Stimulated activated naive B cell treated with anti-CD40 and anti-IgM and Interleukin-4, amounts not matched to agents 10 μg/mL and 1 μg/mL and 100 μg/mL, for 72 hours (primary cell): Measurements from ENCODE around the gene GPR155.
A peak's percentile ranks its signal among the peaks of the same experiment; 100 is the strongest.
"Not testable (repeated sequence)": the region's sequence is repeated elsewhere in the genome, so short reads cannot be mapped to it uniquely, and the experiment has no call there.

Experiments used
- ATAC-seq, 2 donors: fragments of 150-1000 bp; cut with Tn5 transposase; replicated peaks; 2 replicates each; pipeline ENCODE4 v1.10.0; 2021; ENCODE audit warnings: moderate library complexity in 1 of 2
- DNase-seq: peaks from one replicate; pipeline ENCODE4 v3.0.0; 2021
- H3K27ac Mint-ChIP-seq: one replicate; pipeline ENCODE4 v1.8.0; 2022; ENCODE audit warnings: mild to moderate bottlenecking, mixed read lengths
- H3K27me3 Mint-ChIP-seq, 2 donors: one replicate each; pipeline ENCODE4 v1.8.0; 2022; ENCODE audit warnings: mixed read lengths in 2 of 2
- H3K36me3 Mint-ChIP-seq, 2 donors: one replicate each; pipeline ENCODE4 v1.8.0; 2022; ENCODE audit warnings: mixed read lengths in 2 of 2, mild to moderate bottlenecking in 1 of 2
- H3K4me1 Mint-ChIP-seq, 2 donors: one replicate each; pipeline ENCODE4 v1.8.0; 2022; ENCODE audit warnings: mixed read lengths in 2 of 2, mild to moderate bottlenecking in 1 of 2
- H3K4me3 Mint-ChIP-seq, 2 donors: one replicate each; pipeline ENCODE4 v1.8.0; 2022; ENCODE audit warnings: mild to moderate bottlenecking in 2 of 2, mixed read lengths in 2 of 2, moderate library complexity in 1 of 2
- H3K9me3 Mint-ChIP-seq, 2 donors: one replicate each; pipeline ENCODE4 v1.8.0; 2022; ENCODE audit warnings: mixed read lengths in 2 of 2, mild to moderate bottlenecking in 1 of 2

The GPR155 gene

GRCh38 chr2:174392706-174393105, 94.1 kb downstream of the GPR155 start:
- Mint-ChIP-seq H3K27ac (no peak overlapping the region), H3K36me3 (peaks cover 26 to 34% of the 10 kb centered on the region in 2 donors), H3K9me3 (peaks cover 6 to 8% of the 10 kb centered on the region in 2 donors), H3K27me3 (no peaks in the 10 kb centered on the region), H3K4me1 (peaks cover 15 to 50% of the 10 kb centered on the region in 2 donors), H3K4me3 (no peak overlapping the region)
- DNase-seq (no peak), ATAC-seq (no peak)

DNA sequence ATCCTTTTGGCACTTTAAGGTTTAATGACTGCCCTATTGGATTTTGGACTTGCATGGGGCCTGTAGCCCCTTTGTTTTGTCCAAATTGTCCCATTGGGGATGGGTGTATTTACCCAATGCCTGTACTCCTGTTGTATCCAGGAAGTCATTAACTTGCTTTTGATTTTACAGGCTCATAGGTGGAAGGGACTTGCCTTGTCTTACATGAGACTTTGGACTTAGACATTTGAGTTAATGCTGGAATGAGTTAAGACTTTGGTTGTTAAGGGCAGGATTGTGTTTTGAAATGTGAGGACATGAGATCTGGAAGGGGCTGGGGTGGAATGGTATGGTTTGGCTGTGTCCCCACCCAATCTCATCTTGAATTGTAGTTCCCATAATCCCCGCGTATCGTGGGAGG, 96.5 kb downstream of the GPR155 start:
- not testable (repeated sequence) for DNase-seq, H3K27ac Mint-ChIP-seq, H3K4me3 Mint-ChIP-seq, ATAC-seq, H3K27me3 Mint-ChIP-seq, H3K9me3 Mint-ChIP-seq
- H3K4me1 Mint-ChIP-seq: peaks cover 16 to 38% of the 10 kb centered on the region in 2 donors
- peaks cover 28 to 50% of the 10 kb centered on the region in 2 donors for H3K36me3 Mint-ChIP-seq

DNA sequence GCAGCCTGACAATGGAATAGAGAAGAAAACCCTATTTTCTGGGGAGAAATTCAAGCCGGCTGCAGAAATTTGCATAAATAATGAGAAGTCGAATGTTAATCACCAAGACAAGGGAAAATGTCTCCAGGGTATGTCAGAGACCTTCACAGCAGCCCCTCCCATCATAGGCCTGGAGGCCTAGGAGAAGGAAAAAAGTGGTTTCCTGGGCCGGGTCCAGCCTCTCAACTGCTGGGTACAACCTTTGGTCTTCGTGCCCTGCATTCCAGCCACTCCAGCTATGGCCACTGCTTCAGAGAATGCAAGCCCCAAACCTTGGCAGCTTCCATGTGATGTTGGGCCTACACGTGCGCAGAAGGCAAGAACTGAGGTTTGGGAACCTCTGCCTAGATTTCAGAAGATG, 97.3 kb downstream of the GPR155 start:
- H3K9me3 Mint-ChIP-seq: peaks cover 6 to 8% of the 10 kb centered on the region in 2 donors

GRCh38 chr2:174388706-174389105, 98.1 kb downstream of the GPR155 start:
- peak overlapping the region; percentile 51 for H3K27ac Mint-ChIP-seq
- peaks cover 38 to 62% of the 10 kb centered on the region in 2 donors for H3K36me3 Mint-ChIP-seq
- not testable (repeated sequence) for ATAC-seq, H3K27me3 Mint-ChIP-seq, H3K4me3 Mint-ChIP-seq, DNase-seq
- H3K9me3 Mint-ChIP-seq: peaks cover 9 to 11% of the 10 kb centered on the region in 2 donors
- H3K4me1 Mint-ChIP-seq: peaks cover 18 to 27% of the 10 kb centered on the region in 2 donors

More for the DNA sequence above, 97.3 kb downstream of the GPR155 start:
- no peak overlapping the region for H3K27ac Mint-ChIP-seq
- H3K4me1 Mint-ChIP-seq: peaks cover 16 to 35% of the 10 kb centered on the region in 2 donors
- H3K4me3 Mint-ChIP-seq: no peak overlapping the region
- DNase-seq: no peak
- H3K36me3 Mint-ChIP-seq: peaks cover 32 to 55% of the 10 kb centered on the region in 2 donors
- H3K27me3 Mint-ChIP-seq: no peaks in the 10 kb centered on the region
- ATAC-seq: no peak

GRCh38 chr2:174385201-174385600, 101.6 kb downstream of the GPR155 start:
- Mint-ChIP-seq H3K36me3 (peaks cover 34 to 50% of the 10 kb centered on the region in 2 donors), H3K9me3 (peaks cover 9 to 10% of the 10 kb centered on the region in 2 donors), H3K4me3 (no peak overlapping the region), H3K4me1 (peaks cover 9 to 12% of the 10 kb centered on the region in 2 donors), H3K27ac (no peak overlapping the region), H3K27me3 (no peaks in the 10 kb centered on the region)
- no peak for ATAC-seq
- no peak for DNase-seq

GRCh38 chr2:174383796-174384195, 103.0 kb downstream of the GPR155 start:
- H3K36me3 Mint-ChIP-seq: peaks cover 23 to 39% of the 10 kb centered on the region in 2 donors
- no peak for DNase-seq
- peaks cover 2 to 8% of the 10 kb centered on the region in 2 donors for H3K4me1 Mint-ChIP-seq
- H3K4me3 Mint-ChIP-seq: no peak overlapping the region
- no peaks in the 10 kb centered on the region for H3K27me3 Mint-ChIP-seq
- H3K27ac Mint-ChIP-seq: peak overlapping the region; percentile 69
- peaks cover 4 to 5% of the 10 kb centered on the region in 2 donors for H3K9me3 Mint-ChIP-seq
- ATAC-seq: peak; percentile 60 to 63
